GM12878 (cell line): ENCODE data around the gene TSHZ2. TPM values are rescaled to one million over a fixed set of nuclear protein-coding genes. Genes with fewer than 3 reads are reported as not detected.

Experiments
- ATAC-seq: fragments of 200-7000 bp; cut with Tn5 transposase; 3 replicates; pipeline ENCODE4 v1.9.1; 2020; ENCODE audit warnings: mild to moderate bottlenecking, moderate library complexity
- BruUV-seq: library from RNA; stranded (reverse); fragments of 400-500 nt; replicated peaks from 2 replicates; lab custom pipeline; 2021; lab: Mats Ljungman, UMichigan
- CTCF ChIA-PET: fragments of 300-600 bp; sonication (Branson Sonifier 250); formaldehyde crosslinking; extraction: SDS; loops from one replicate; lab custom pipeline; 2021; ENCODE audit warnings: inconsistent platforms; lab: Yijun Ruan, JAX
- POLR2A ChIA-PET: fragments of 350-600 bp; formaldehyde crosslinking; extraction: SDS; loops from one replicate; lab custom pipeline; 2021; ENCODE audit warnings: inconsistent platforms; lab: Charles Lee
- RAD21 ChIA-PET: fragments of 300-600 bp; sonication (Branson Sonifier 250); formaldehyde crosslinking; loops from one replicate; lab custom pipeline; 2023; ENCODE audit warnings: antibody characterized with exemption; ENCODE audit not compliant: unreplicated experiment; lab: Charles Lee
- SMC1A ChIA-PET: fragments of 300-600 bp; sonication (Branson Sonifier 250); formaldehyde crosslinking; loops from one replicate; lab custom pipeline; 2023; ENCODE audit not compliant: unreplicated experiment, uncharacterized antibody; lab: Charles Lee
- DNase-seq: peaks from one replicate; pipeline ENCODE4 v3.0.0-alpha.2; 2011; ENCODE audit warnings: low read depth, low spot score
- FAIRE-seq: peaks from 3 replicates; lab custom pipeline; 2011; peaks lifted over from hg19 to GRCh38; lab: Jason Lieb, UNC
- H2AFZ ChIP-seq: 2 replicates; pipeline ENCODE4 v1.6.0; 2011; ENCODE audit warnings: low read depth, low read length, control low read depth; ENCODE audit not compliant: control insufficient read depth
- H3K27ac ChIP-seq: 2 replicates; pipeline ENCODE4 v1.5.1; 2011; ENCODE audit warnings: control low read depth; ENCODE audit not compliant: control insufficient read depth, insufficient read depth
- H3K27me3 ChIP-seq, 2 experiments: replicated peaks in 1 of 2; 2 replicates each; pipeline versions ENCODE4 v1.6.0 to v1.6.1; 2011; ENCODE audit warnings: low read length in 1 of 2; ENCODE audit not compliant: control insufficient read depth in 2 of 2, insufficient read depth in 2 of 2
- H3K36me3 ChIP-seq, 2 experiments: 2 replicates each; pipeline ENCODE4 v1.5.1; 2011; ENCODE audit warnings: low read length in 1 of 2; ENCODE audit not compliant: control insufficient read depth in 2 of 2, insufficient read depth in 2 of 2
- H3K4me1 ChIP-seq: 2 replicates; pipeline ENCODE4 v1.6.1; 2011; ENCODE audit warnings: mild to moderate bottlenecking, low read length, moderate library complexity, mixed read lengths; ENCODE audit not compliant: control insufficient read depth, insufficient read depth
- H3K4me2 ChIP-seq: 2 replicates; pipeline ENCODE4 v1.6.0; 2011; ENCODE audit warnings: control low read depth; ENCODE audit not compliant: control insufficient read depth, insufficient read depth
- H3K4me3 ChIP-seq: fragments of 200-600 bp; sonication (generic); 2 replicates; pipeline ENCODE4 v1.5.1; 2016
- H3K79me2 ChIP-seq: 2 replicates; pipeline ENCODE4 v1.6.0; 2011; ENCODE audit warnings: low read length; ENCODE audit not compliant: control insufficient read depth, insufficient read depth
- H3K9ac ChIP-seq: 2 replicates; pipeline ENCODE4 v1.8.0; 2011; ENCODE audit warnings: low read length, control low read depth, mixed read lengths; ENCODE audit not compliant: control insufficient read depth, insufficient read depth
- H3K9me3 ChIP-seq: replicated peaks from 3 replicates; pipeline ENCODE4 v1.5.1; 2011; ENCODE audit warnings: mild to moderate bottlenecking, low read length; ENCODE audit not compliant: control insufficient read depth, insufficient read depth
- H4K20me1 ChIP-seq: 2 replicates; pipeline ENCODE4 v1.6.0; 2011; ENCODE audit not compliant: control insufficient read depth, insufficient read depth
- ASH2L ChIP-seq: fragments of 300-600, 200-600 bp; sonication (generic); IDR thresholded peaks from 2 replicates; pipeline ENCODE4 v1.6.1; 2017; ENCODE audit warnings: low read depth, mild to moderate bottlenecking, borderline replicate concordance
- ATF2 ChIP-seq: IDR thresholded peaks from 2 replicates; pipeline ENCODE4 v1.6.1; 2012; ENCODE audit warnings: low read length, inconsistent platforms
- CBX3 ChIP-seq: fragments of 200-600 bp; sonication (generic); IDR thresholded peaks from 2 replicates; pipeline ENCODE4 v1.6.1; 2016; ENCODE audit warnings: low read depth, borderline replicate concordance
- DPF2 ChIP-seq: fragments of 450-650 bp; IDR thresholded peaks from 2 replicates; pipeline ENCODE4 v1.6.1; 2017; ENCODE audit warnings: mild to moderate bottlenecking
- FOXM1 ChIP-seq: IDR thresholded peaks from 2 replicates; pipeline ENCODE4 v1.6.1; 2012; ENCODE audit warnings: low read depth, mild to moderate bottlenecking, inconsistent platforms, low read length, moderate library complexity
- JUND ChIP-seq: IDR thresholded peaks from 2 replicates; pipeline ENCODE4 v1.6.1; 2012; ENCODE audit warnings: low read depth, mild to moderate bottlenecking, low read length, improper control_type of control experiment, moderate library complexity
- MYC ChIP-seq: IDR thresholded peaks from 2 replicates; pipeline ENCODE4 v1.6.1; 2011; ENCODE audit warnings: mild to moderate bottlenecking, low read length, moderate library complexity, inconsistent platforms; ENCODE audit not compliant: insufficient read depth, insufficient replicate concordance, insufficient read length, severe bottlenecking
- NFIC ChIP-seq: IDR thresholded peaks from 2 replicates; pipeline ENCODE4 v1.6.1; 2012; ENCODE audit warnings: low read depth, mild to moderate bottlenecking, inconsistent platforms, low read length, moderate library complexity
- SIX5 ChIP-seq: IDR thresholded peaks from 2 replicates; pipeline ENCODE4 v1.6.1; 2011; ENCODE audit warnings: mild to moderate bottlenecking, low read depth, low read length, moderate library complexity; ENCODE audit not compliant: severe bottlenecking
- SREBF1 ChIP-seq: IDR thresholded peaks from 2 replicates; pipeline ENCODE4 v1.6.1; 2012; ENCODE audit warnings: mild to moderate bottlenecking, low read length
- YY1 ChIP-seq: IDR thresholded peaks from 2 replicates; pipeline ENCODE4 v1.6.1; 2011; ENCODE audit warnings: low read depth, mild to moderate bottlenecking, low read length
- ZBED1 ChIP-seq: IDR thresholded peaks from 2 replicates; pipeline ENCODE4 v1.6.1; 2016; ENCODE audit warnings: borderline replicate concordance
- WGBS: methylation state at CpG from one replicate; pipeline ENCODE4 v1.1.6; 2016; ENCODE audit warnings: low lambda C conversion rate; ENCODE audit not compliant: insufficient replicate concordance, insufficient coverage; ENCODE audit errors: missing lambda C conversion rate; 5-methylcytosine and 5-hydroxymethylcytosine counted together
- in situ Hi-C: fragments of 300-500 bp; cut with MboI; formaldehyde crosslinking; loops from 9 replicates; pipeline ENCODE4 v1.14.3; 2018; ENCODE audit warnings: mixed read lengths
- intact Hi-C: fragments of 100-400 bp; cut with micrococcal nuclease; formaldehyde crosslinking; loops from one replicate; pipeline ENCODE4 v1.14.2; 2022; ENCODE audit not compliant: unreplicated experiment
- polyA plus RNA-seq, 11 experiments: library from polyadenylated mRNA; depleted of rRNA in 4 of 11; unstranded in 6 of 11; stranded (reverse) in 5 of 11; fragments of >200 nt; fragmentation: Nextera tagmentation in 4 of 11; fragmentation: Illumina TruSeq in 1 of 11; extraction: Ambion mirVana in 4 of 11; extraction: Trizol in 1 of 11; gene quantifications; 1 replicate in 1 of 11; 2 replicates in 10 of 11; pipeline versions ENCODE4 v1.2.1 to v1.2.3, GENCODE V29; 2011 to 2016; ENCODE audit warnings: inconsistent platforms in 2 of 11, missing spikeins in 2 of 11, low read depth in 1 of 11
- total RNA-seq, 4 experiments: library from RNA; depleted of rRNA in 3 of 4; stranded (reverse); fragments of >200 nt in 3 of 4; fragmentation: Illumina TruSeq in 1 of 4; extraction: Trizol in 1 of 4; gene quantifications; 2 replicates each; pipeline versions ENCODE4 v1.2.1 to v1.2.3, GENCODE V29; 2013 to 2021
- TF ChIP-seq, protein P1 (sequence below): IDR thresholded peaks from 2 replicates; pipeline ENCODE4 v1.6.1; 2012; ENCODE audit warnings: low read depth, low read length, improper control_type of control experiment

Gene TSHZ2
- total and polyA plus RNA-seq, 10 of the 15 experiments (the other 5 are each of a cell fraction or from before 2014, with no cell fraction given) = 0.01 to 0.86 (median 0.13) TPM; not detected in 2

GRCh38 chr20:53231061-53231460 lies 258.9 kb downstream of the TSHZ2 start:
- ChIA-PET RAD21 (no interaction called here), POLR2A (no interaction called here), SMC1A (interaction anchor here (1.0 kb wide), 1 partner anchor 9 kb away, joined by 3 read pairs; no protein-coding TSS in a partner anchor), CTCF (interaction anchor here (0.9 kb wide), 1 partner anchor 11 kb away, joined by 5 read pairs; no protein-coding TSS in a partner anchor)
- ATAC-seq = no peak
- TF ChIP-seq ASH2L (no peak), DPF2 (no peak)
- H2AFZ ChIP-seq = no peak overlapping the region
- in situ Hi-C loops (no loop called here), intact Hi-C loops (no loop called here)
- no peak overlapping the region for H3K27ac ChIP-seq
- H3K4me1 ChIP-seq = peaks cover 9% of the 10 kb centered on the region
- no peak for FAIRE-seq
- WGBS = 65% methylated on average over 3 of the region's 3 CpGs
- H3K4me2 ChIP-seq = no peak overlapping the region
- no TSS peak for BruUV-seq
- H3K9me3 ChIP-seq = no peaks in the 10 kb centered on the region
- H3K79me2 ChIP-seq = no peaks in the 10 kb centered on the region
- no peaks in the 10 kb centered on the region for H3K27me3 ChIP-seq
- no peak overlapping the region for H3K9ac ChIP-seq
- no peak for DNase-seq
- H4K20me1 ChIP-seq = no peaks in the 10 kb centered on the region
- H3K36me3 ChIP-seq = no peaks in the 10 kb centered on the region
- no peak overlapping the region for H3K4me3 ChIP-seq

- ChIA-PET RAD21 (no interaction called here), SMC1A (no interaction called here), CTCF (interaction anchor here (1.2 kb wide), 1 partner anchor 826 kb away, joined by 3 read pairs; no protein-coding TSS in a partner anchor), POLR2A (no interaction called here)
- H3K9ac ChIP-seq = no peak overlapping the region
- DNase-seq (no peak), ATAC-seq (no peak), FAIRE-seq (no peak)
- H3K4me3 ChIP-seq = no peak overlapping the region
- H3K27ac ChIP-seq = no peak overlapping the region
- no TSS peak for BruUV-seq
- H4K20me1 ChIP-seq = no peaks in the 10 kb centered on the region
- H3K4me2 ChIP-seq = no peak overlapping the region
- no peaks in the 10 kb centered on the region for H3K27me3 ChIP-seq
- in situ Hi-C loops = no loop called here
- intact Hi-C loops = no loop called here
- H3K4me1 ChIP-seq = no peaks in the 10 kb centered on the region
- 58% methylated on average over 8 of the region's 8 CpGs for WGBS
- no peaks in the 10 kb centered on the region for H3K79me2 ChIP-seq
- no peaks in the 10 kb centered on the region for H3K36me3 ChIP-seq
- H3K9me3 ChIP-seq = no peaks in the 10 kb centered on the region; the same call in 2 of the 3 replicates
- no peak overlapping the region for H2AFZ ChIP-seq
- TF ChIP-seq YY1 (no peak), NFIC (no peak), MYC (no peak), ZBED1 (no peak), ATF2 (no peak), SIX5 (no peak), JUND (no peak), CBX3 (no peak), FOXM1 (no peak), SREBF1 (no peak)
- TF ChIP-seq, protein P1, sequence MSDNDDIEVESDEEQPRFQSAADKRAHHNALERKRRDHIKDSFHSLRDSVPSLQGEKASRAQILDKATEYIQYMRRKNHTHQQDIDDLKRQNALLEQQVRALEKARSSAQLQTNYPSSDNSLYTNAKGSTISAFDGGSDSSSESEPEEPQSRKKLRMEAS = no peak
Measured at GRCh38 chr20:53237461-53237860, 265.3 kb downstream of the TSHZ2 start.
